Measurements from ENCODE around the gene TUBB4A.

DNA sequence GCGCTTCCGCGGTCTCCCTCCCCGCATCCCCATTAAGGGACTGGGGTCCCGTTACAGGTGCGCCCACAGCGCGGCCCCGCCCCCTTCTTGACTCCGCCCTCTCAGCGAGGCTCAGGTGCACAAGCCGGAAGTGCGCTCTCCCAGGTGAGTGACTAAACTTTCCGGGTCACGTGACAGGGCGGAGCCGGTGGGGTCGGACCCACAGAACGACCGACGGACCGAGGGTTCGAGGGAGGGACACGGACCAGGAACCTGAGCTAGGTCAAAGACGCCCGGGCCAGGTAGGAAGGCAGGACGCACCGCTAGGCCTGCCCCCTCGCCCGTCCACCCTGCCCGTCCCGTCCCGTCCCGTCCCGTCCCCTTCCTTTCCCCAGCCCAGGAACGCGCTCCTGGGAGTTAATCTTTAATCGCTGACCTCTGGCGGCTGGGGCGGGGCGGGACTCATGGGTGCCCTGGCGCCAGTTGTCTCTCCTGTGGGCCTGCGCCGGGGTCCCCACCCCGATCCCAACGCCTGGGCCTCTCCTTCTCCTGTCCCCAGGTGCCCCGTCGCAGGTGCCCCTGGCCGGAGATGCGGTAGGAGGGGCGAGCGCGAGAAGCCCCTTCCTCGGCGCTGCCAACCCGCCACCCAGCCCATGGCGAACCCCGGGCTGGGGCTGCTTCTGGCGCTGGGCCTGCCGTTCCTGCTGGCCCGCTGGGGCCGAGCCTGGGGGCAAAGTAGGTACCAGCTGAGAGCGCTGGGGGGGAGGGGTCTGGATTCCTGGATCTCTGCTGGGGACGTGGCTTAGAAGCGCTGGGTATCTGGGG is 37.8 kb downstream of the TUBB4A start, which contains the start of gene CRB3:
- TF ChIP-seq, protein P1, sequence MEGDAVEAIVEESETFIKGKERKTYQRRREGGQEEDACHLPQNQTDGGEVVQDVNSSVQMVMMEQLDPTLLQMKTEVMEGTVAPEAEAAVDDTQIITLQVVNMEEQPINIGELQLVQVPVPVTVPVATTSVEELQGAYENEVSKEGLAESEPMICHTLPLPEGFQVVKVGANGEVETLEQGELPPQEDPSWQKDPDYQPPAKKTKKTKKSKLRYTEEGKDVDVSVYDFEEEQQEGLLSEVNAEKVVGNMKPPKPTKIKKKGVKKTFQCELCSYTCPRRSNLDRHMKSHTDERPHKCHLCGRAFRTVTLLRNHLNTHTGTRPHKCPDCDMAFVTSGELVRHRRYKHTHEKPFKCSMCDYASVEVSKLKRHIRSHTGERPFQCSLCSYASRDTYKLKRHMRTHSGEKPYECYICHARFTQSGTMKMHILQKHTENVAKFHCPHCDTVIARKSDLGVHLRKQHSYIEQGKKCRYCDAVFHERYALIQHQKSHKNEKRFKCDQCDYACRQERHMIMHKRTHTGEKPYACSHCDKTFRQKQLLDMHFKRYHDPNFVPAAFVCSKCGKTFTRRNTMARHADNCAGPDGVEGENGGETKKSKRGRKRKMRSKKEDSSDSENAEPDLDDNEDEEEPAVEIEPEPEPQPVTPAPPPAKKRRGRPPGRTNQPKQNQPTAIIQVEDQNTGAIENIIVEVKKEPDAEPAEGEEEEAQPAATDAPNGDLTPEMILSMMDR (IDR thresholded peaks at IDR 0.05; ENCODE audit: insufficient read depth, low read length, poor library complexity, severe bottlenecking): no peak
- TF ChIP-seq EZH2phosphoT487 (conservative IDR thresholded peaks at IDR 0.05; ENCODE audit: low read length): no peak
